Measurements from ENCODE around the gene LSM7.

- TF ChIP-seq, protein P1, sequence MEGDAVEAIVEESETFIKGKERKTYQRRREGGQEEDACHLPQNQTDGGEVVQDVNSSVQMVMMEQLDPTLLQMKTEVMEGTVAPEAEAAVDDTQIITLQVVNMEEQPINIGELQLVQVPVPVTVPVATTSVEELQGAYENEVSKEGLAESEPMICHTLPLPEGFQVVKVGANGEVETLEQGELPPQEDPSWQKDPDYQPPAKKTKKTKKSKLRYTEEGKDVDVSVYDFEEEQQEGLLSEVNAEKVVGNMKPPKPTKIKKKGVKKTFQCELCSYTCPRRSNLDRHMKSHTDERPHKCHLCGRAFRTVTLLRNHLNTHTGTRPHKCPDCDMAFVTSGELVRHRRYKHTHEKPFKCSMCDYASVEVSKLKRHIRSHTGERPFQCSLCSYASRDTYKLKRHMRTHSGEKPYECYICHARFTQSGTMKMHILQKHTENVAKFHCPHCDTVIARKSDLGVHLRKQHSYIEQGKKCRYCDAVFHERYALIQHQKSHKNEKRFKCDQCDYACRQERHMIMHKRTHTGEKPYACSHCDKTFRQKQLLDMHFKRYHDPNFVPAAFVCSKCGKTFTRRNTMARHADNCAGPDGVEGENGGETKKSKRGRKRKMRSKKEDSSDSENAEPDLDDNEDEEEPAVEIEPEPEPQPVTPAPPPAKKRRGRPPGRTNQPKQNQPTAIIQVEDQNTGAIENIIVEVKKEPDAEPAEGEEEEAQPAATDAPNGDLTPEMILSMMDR (IDR thresholded peaks at IDR 0.05): no peak
- no peak for TF ChIP-seq POLR2A (IDR thresholded peaks at IDR 0.05)
Observed at GRCh38 chr19:2341244-2341751, 12.9 kb upstream of the LSM7 start.
